ENCODE measurements around the gene CNNM1. TPM values are rescaled to one million over a fixed set of nuclear protein-coding genes. Genes with fewer than 3 reads are reported as not detected.

CNNM1 gene
- total RNA-seq, 1 donor from 2014 or later, result 0.56 TPM

GRCh38 chr10:99391346-99391745, 62.2 kb downstream of the CNNM1 start:
- Histone ChIP-seq H2AFZ (replicated peaks) (no peak overlapping the region), H3K4me2 (no peak overlapping the region), H3K4me1 (no peaks in the 10 kb centered on the region), H4K20me1 (ENCODE audit: low read depth) (no peaks in the 10 kb centered on the region), H3F3A (ENCODE audit: low read depth) (no peaks in the 10 kb centered on the region), H3K79me2 (ENCODE audit: low read depth) (no peaks in the 10 kb centered on the region), H3K27ac (no peak overlapping the region), H3K9ac (no peak overlapping the region), H3K27me3 (peaks cover 10% of the 10 kb centered on the region), H3K36me3 (no peaks in the 10 kb centered on the region), H3K4me3 (no peak overlapping the region), H3K9me3 (ENCODE audit: low read depth) (no peaks in the 10 kb centered on the region)
- Mint-ChIP-seq H3K9me3 (no peaks in the 10 kb centered on the region), H3K4me1 (no peaks in the 10 kb centered on the region), H3K36me3 (no peaks in the 10 kb centered on the region), H3K27me3 (ENCODE audit: insufficient read depth, low read depth) (peaks cover 7% of the 10 kb centered on the region), H3K4me3 (no peak overlapping the region), H3K27ac (no peak overlapping the region)
- TF ChIP-seq EZH2phosphoT487 (IDR thresholded peaks at IDR 0.05) (no peak), CTCF (IDR thresholded peaks at IDR 0.05) (no peak), EZH2 (IDR thresholded peaks at IDR 0.05) (no peak)
- DNase-seq (ENCODE audit: low spot score), result no peak

GRCh38 chr10:99393036-99393435, 63.9 kb downstream of the CNNM1 start:
- Mint-ChIP-seq H3K36me3 (peaks cover 3% of the 10 kb centered on the region), H3K4me3 (no peak overlapping the region), H3K27me3 (ENCODE audit: insufficient read depth, low read depth) (peaks cover 7% of the 10 kb centered on the region), H3K27ac (no peak overlapping the region), H3K4me1 (no peaks in the 10 kb centered on the region), H3K9me3 (no peaks in the 10 kb centered on the region)
- H3K79me2 ChIP-seq (ENCODE audit: low read depth), result no peaks in the 10 kb centered on the region
- peak overlapping the region; percentile 48 for H3K4me2 ChIP-seq
- DNase-seq (ENCODE audit: low spot score), result no peak
- H3K36me3 ChIP-seq, result no peaks in the 10 kb centered on the region
- H3K27ac ChIP-seq, result no peak overlapping the region
- no peak overlapping the region for H2AFZ ChIP-seq (replicated peaks)
- H3F3A ChIP-seq (ENCODE audit: low read depth), result no peaks in the 10 kb centered on the region
- TF ChIP-seq EZH2phosphoT487 (IDR thresholded peaks at IDR 0.05), result no peak
- no peak overlapping the region for H3K4me3 ChIP-seq
- no peaks in the 10 kb centered on the region for H3K9me3 ChIP-seq (ENCODE audit: low read depth)
- H4K20me1 ChIP-seq (ENCODE audit: low read depth), result no peaks in the 10 kb centered on the region
- no peak overlapping the region for H3K9ac ChIP-seq
- H3K4me1 ChIP-seq, result no peaks in the 10 kb centered on the region
- H3K27me3 ChIP-seq, result peaks cover 10% of the 10 kb centered on the region

- H3K79me2 ChIP-seq (ENCODE audit: low read depth), result no peaks in the 10 kb centered on the region
- no peaks in the 10 kb centered on the region for H3K4me1 Mint-ChIP-seq
- H3K4me3 Mint-ChIP-seq, result no peak overlapping the region
- H3K9me3 ChIP-seq (ENCODE audit: low read depth), result no peaks in the 10 kb centered on the region
- no peak overlapping the region for H3K9ac ChIP-seq
- DNase-seq (ENCODE audit: low spot score), result no peak
- no peak overlapping the region for H3K4me2 ChIP-seq
- no peaks in the 10 kb centered on the region for H3K4me1 ChIP-seq
- no peak overlapping the region for H3K27ac ChIP-seq
- H3K27ac Mint-ChIP-seq, result no peak overlapping the region
- no peaks in the 10 kb centered on the region for H3K9me3 Mint-ChIP-seq
- H3K36me3 Mint-ChIP-seq, result peaks cover 3% of the 10 kb centered on the region
- H3F3A ChIP-seq (ENCODE audit: low read depth), result no peaks in the 10 kb centered on the region
- H4K20me1 ChIP-seq (ENCODE audit: low read depth), result no peaks in the 10 kb centered on the region
- no peak overlapping the region for H2AFZ ChIP-seq (replicated peaks)
- no peaks in the 10 kb centered on the region for H3K36me3 ChIP-seq
- TF ChIP-seq EZH2phosphoT487 (IDR thresholded peaks at IDR 0.05), result no peak
- no peak for TF ChIP-seq EZH2 (IDR thresholded peaks at IDR 0.05)
- TF ChIP-seq CTCF (IDR thresholded peaks at IDR 0.05), result no peak
- no peak overlapping the region for H3K4me3 ChIP-seq
- H3K27me3 Mint-ChIP-seq (ENCODE audit: insufficient read depth, low read depth), result peaks cover 7% of the 10 kb centered on the region
- peaks cover 10% of the 10 kb centered on the region for H3K27me3 ChIP-seq
Observed at GRCh38 chr10:99393683-99394082, 64.5 kb downstream of the CNNM1 start.

- Histone ChIP-seq H3K9ac (no peak overlapping the region), H3K36me3 (no peaks in the 10 kb centered on the region), H3K27ac (no peak overlapping the region), H3K9me3 (ENCODE audit: low read depth) (no peaks in the 10 kb centered on the region), H3K4me1 (no peaks in the 10 kb centered on the region), H3F3A (ENCODE audit: low read depth) (no peaks in the 10 kb centered on the region), H3K27me3 (peaks cover 10% of the 10 kb centered on the region), H3K4me3 (no peak overlapping the region), H3K4me2 (no peak overlapping the region), H3K79me2 (ENCODE audit: low read depth) (no peaks in the 10 kb centered on the region), H4K20me1 (ENCODE audit: low read depth) (no peaks in the 10 kb centered on the region), H2AFZ (replicated peaks) (no peak overlapping the region)
- H3K27ac Mint-ChIP-seq, result no peak overlapping the region
- peaks cover 3% of the 10 kb centered on the region for H3K36me3 Mint-ChIP-seq
- no peak overlapping the region for H3K4me3 Mint-ChIP-seq
- H3K27me3 Mint-ChIP-seq (ENCODE audit: insufficient read depth, low read depth), result peaks cover 4% of the 10 kb centered on the region
- TF ChIP-seq CTCF (IDR thresholded peaks at IDR 0.05), result no peak
- no peak for TF ChIP-seq EZH2phosphoT487 (IDR thresholded peaks at IDR 0.05)
- no peak for TF ChIP-seq EZH2 (IDR thresholded peaks at IDR 0.05)
- no peak for DNase-seq (ENCODE audit: low spot score)
- no peaks in the 10 kb centered on the region for H3K4me1 Mint-ChIP-seq
- no peaks in the 10 kb centered on the region for H3K9me3 Mint-ChIP-seq
Observed at GRCh38 chr10:99394256-99394655, 65.1 kb downstream of the CNNM1 start.

Measured in neural progenitor cell (in vitro differentiated cells).